IgD-negative memory B cell (primary cell): ENCODE measurements around the gene MRPS34. TPM values are rescaled to one million over a fixed set of nuclear protein-coding genes. Genes with fewer than 3 reads are reported as not detected.
"Not testable (repeated sequence)": the region's sequence is repeated elsewhere in the genome, so short reads cannot be mapped to it uniquely, and the experiment has no call there.

Experiments used
- H3K27ac Mint-ChIP-seq, 3 donors: one replicate each; pipeline ENCODE4 v1.8.0; 2020 to 2022; ENCODE audit warnings: mild to moderate bottlenecking in 3 of 3, mixed read lengths in 3 of 3, moderate library complexity in 1 of 3
- H3K27me3 Mint-ChIP-seq: one replicate; pipeline ENCODE4 v1.8.0; 2021; ENCODE audit warnings: mixed read lengths
- H3K36me3 Mint-ChIP-seq: one replicate; pipeline ENCODE4 v1.8.0; 2020; ENCODE audit warnings: mild to moderate bottlenecking, mixed read lengths
- H3K4me1 Mint-ChIP-seq, 3 donors: one replicate each; pipeline ENCODE4 v1.8.0; 2020 to 2022; ENCODE audit warnings: mixed read lengths in 3 of 3, mild to moderate bottlenecking in 1 of 3
- H3K4me3 Mint-ChIP-seq, 4 donors: one replicate each; pipeline ENCODE4 v1.8.0; 2020 to 2022; ENCODE audit warnings: mild to moderate bottlenecking in 4 of 4, mixed read lengths in 4 of 4, moderate library complexity in 3 of 4
- H3K9me3 Mint-ChIP-seq, 3 donors: one replicate each; pipeline ENCODE4 v1.8.0; 2020 to 2021; ENCODE audit warnings: mixed read lengths in 3 of 3, mild to moderate bottlenecking in 1 of 3
- polyA plus RNA-seq: library from polyadenylated mRNA; unstranded; fragments of 300-500 nt; fragmentation: Illumina TruSeq; gene quantifications from one replicate; pipeline ENCODE4 v1.2.3, GENCODE V29; 2021

MRPS34 gene
- polyA plus RNA-seq, 1 donor from 2014 or later, result 156 TPM

- Mint-ChIP-seq H3K4me1 (no peaks in the 10 kb centered on the region), H3K9me3 (no peaks in the 10 kb centered on the region), H3K4me3 (no peak overlapping the region), H3K27me3 (no peaks in the 10 kb centered on the region), H3K36me3 (no peaks in the 10 kb centered on the region), H3K27ac (peak overlapping the region in 2 of 3 donors; percentile 39 to 64)
Observed at GRCh38 chr16:1745181-1745899, 27.6 kb downstream of the MRPS34 start.

- Mint-ChIP-seq H3K36me3 (no peaks in the 10 kb centered on the region), H3K4me1 (no peaks in the 10 kb centered on the region), H3K9me3 (no peaks in the 10 kb centered on the region), H3K4me3 (no peak overlapping the region), H3K27ac (peak overlapping the region in 2 of 3 donors; percentile 39 to 43), H3K27me3 (no peaks in the 10 kb centered on the region)
Observed at GRCh38 chr16:1744338-1744840, 28.5 kb downstream of the MRPS34 start.

- no peaks in the 10 kb centered on the region for H3K36me3 Mint-ChIP-seq
- no peaks in the 10 kb centered on the region for H3K4me1 Mint-ChIP-seq
- H3K9me3 Mint-ChIP-seq, result no peaks in the 10 kb centered on the region
- no peaks in the 10 kb centered on the region for H3K27me3 Mint-ChIP-seq
- H3K4me3 Mint-ChIP-seq, result no peak overlapping the region
- H3K27ac Mint-ChIP-seq, result peak overlapping the region in 1 of 3 donors; percentile 43
Observed at GRCh38 chr16:1743376-1744337, 29.3 kb downstream of the MRPS34 start.

- Mint-ChIP-seq H3K36me3 (no peaks in the 10 kb centered on the region), H3K4me1 (no peaks in the 10 kb centered on the region), H3K9me3 (no peaks in the 10 kb centered on the region), H3K27me3 (no peaks in the 10 kb centered on the region), H3K4me3 (no peak overlapping the region), H3K27ac (no peak overlapping the region)
Observed at GRCh38 chr16:1741553-1742165, 31.3 kb downstream of the MRPS34 start.

GRCh38 chr16:1740781-1741490 is 32.0 kb downstream of the MRPS34 start:
- Mint-ChIP-seq H3K27ac (peak overlapping the region in 1 of 3 donors; percentile 76), H3K36me3 (no peaks in the 10 kb centered on the region), H3K4me3 (no peak overlapping the region), H3K9me3 (no peaks in the 10 kb centered on the region), H3K27me3 (no peaks in the 10 kb centered on the region), H3K4me1 (no peaks in the 10 kb centered on the region)

- Mint-ChIP-seq H3K4me3 (no peak overlapping the region), H3K27ac (no peak overlapping the region), H3K36me3 (no peaks in the 10 kb centered on the region), H3K9me3 (no peaks in the 10 kb centered on the region), H3K4me1 (no peaks in the 10 kb centered on the region), H3K27me3 (no peaks in the 10 kb centered on the region)
Observed at GRCh38 chr16:1740234-1740633, 32.7 kb downstream of the MRPS34 start.

GRCh38 chr16:1734816-1735215 is 38.1 kb downstream of the MRPS34 start:
- H3K36me3 Mint-ChIP-seq, result no peaks in the 10 kb centered on the region
- H3K9me3 Mint-ChIP-seq, result no peaks in the 10 kb centered on the region
- no peak overlapping the region for H3K4me3 Mint-ChIP-seq
- H3K27me3 Mint-ChIP-seq, result no peaks in the 10 kb centered on the region
- H3K27ac Mint-ChIP-seq, result peak overlapping the region in 1 of 3 donors; percentile 12
- no peaks in the 10 kb centered on the region for H3K4me1 Mint-ChIP-seq

- Mint-ChIP-seq H3K27me3 (no peaks in the 10 kb centered on the region), H3K4me1 (no peaks in the 10 kb centered on the region), H3K27ac (no peak overlapping the region), H3K9me3 (peaks cover 0 to 1% (median 0%) of the 10 kb centered on the region in 3 donors), H3K36me3 (no peaks in the 10 kb centered on the region), H3K4me3 (no peak overlapping the region)
Observed at GRCh38 chr16:1734123-1734522, 38.8 kb downstream of the MRPS34 start.

- H3K36me3 Mint-ChIP-seq, H3K9me3 Mint-ChIP-seq, H3K4me3 Mint-ChIP-seq, H3K27me3 Mint-ChIP-seq, H3K4me1 Mint-ChIP-seq: not testable (repeated sequence)
- H3K27ac Mint-ChIP-seq, result peak overlapping the region in 1 of 3 donors; percentile 63
Observed at GRCh38 chr16:1732551-1732987, 40.4 kb downstream of the MRPS34 start.

GRCh38 chr16:1732071-1732470 is 40.9 kb downstream of the MRPS34 start:
- peak overlapping the region in 2 of 3 donors; percentile 77 to 78 for H3K27ac Mint-ChIP-seq
- peaks cover 0 to 1% (median 0%) of the 10 kb centered on the region in 3 donors for H3K9me3 Mint-ChIP-seq
- H3K4me1 Mint-ChIP-seq, result peaks cover 0 to 4% (median 1%) of the 10 kb centered on the region in 3 donors
- H3K4me3 Mint-ChIP-seq, result peak overlapping the region in 1 of 4 donors; percentile 33
- H3K27me3 Mint-ChIP-seq, result no peaks in the 10 kb centered on the region
- peaks cover 5% of the 10 kb centered on the region for H3K36me3 Mint-ChIP-seq

- Mint-ChIP-seq H3K27ac (peak overlapping the region in 2 of 3 donors; percentile 77 to 78), H3K4me3 (peak overlapping the region in 1 of 4 donors; percentile 33), H3K9me3 (peaks cover 0 to 1% (median 0%) of the 10 kb centered on the region in 3 donors), H3K27me3 (no peaks in the 10 kb centered on the region), H3K4me1 (peaks cover 0 to 7% (median 4%) of the 10 kb centered on the region in 3 donors), H3K36me3 (peaks cover 5% of the 10 kb centered on the region)
Observed at GRCh38 chr16:1731603-1732002, 41.3 kb downstream of the MRPS34 start.

GRCh38 chr16:1731073-1731472 is 41.9 kb downstream of the MRPS34 start:
- Mint-ChIP-seq H3K27me3 (no peaks in the 10 kb centered on the region), H3K4me3 (no peak overlapping the region), H3K9me3 (peaks cover 0 to 1% (median 0%) of the 10 kb centered on the region in 3 donors), H3K27ac (peak overlapping the region in 1 of 3 donors; percentile 45), H3K4me1 (peaks cover 0 to 9% (median 4%) of the 10 kb centered on the region in 3 donors), H3K36me3 (peaks cover 5% of the 10 kb centered on the region)

GRCh38 chr16:1729445-1729844 is 43.5 kb downstream of the MRPS34 start:
- H3K4me3 Mint-ChIP-seq, result no peak overlapping the region
- peaks cover 0 to 1% (median 0%) of the 10 kb centered on the region in 3 donors for H3K9me3 Mint-ChIP-seq

GRCh38 chr16:1729026-1729425 is 43.9 kb downstream of the MRPS34 start:
- Mint-ChIP-seq H3K36me3 (peaks cover 5% of the 10 kb centered on the region), H3K27me3 (no peaks in the 10 kb centered on the region), H3K4me3 (no peak overlapping the region), H3K4me1 (peaks cover 0 to 11% (median 4%) of the 10 kb centered on the region in 3 donors), H3K27ac (no peak overlapping the region), H3K9me3 (peaks cover 0 to 1% (median 0%) of the 10 kb centered on the region in 3 donors)

More at GRCh38 chr16:1729445-1729844, 43.5 kb downstream of the MRPS34 start:
- Mint-ChIP-seq H3K4me1 (peaks cover 0 to 11% (median 4%) of the 10 kb centered on the region in 3 donors), H3K27me3 (no peaks in the 10 kb centered on the region), H3K27ac (peak overlapping the region in 1 of 3 donors; percentile 46), H3K36me3 (peaks cover 5% of the 10 kb centered on the region)
